ENCODE measurements around the gene ARPC1B. TPM values are rescaled to one million over a fixed set of nuclear protein-coding genes. Genes with fewer than 3 reads are reported as not detected.

ARPC1B gene
- total and polyA plus RNA-seq, 2 of the 4 experiments (the other 2 are of a cell fraction) = 351 to 488 TPM

DNA sequence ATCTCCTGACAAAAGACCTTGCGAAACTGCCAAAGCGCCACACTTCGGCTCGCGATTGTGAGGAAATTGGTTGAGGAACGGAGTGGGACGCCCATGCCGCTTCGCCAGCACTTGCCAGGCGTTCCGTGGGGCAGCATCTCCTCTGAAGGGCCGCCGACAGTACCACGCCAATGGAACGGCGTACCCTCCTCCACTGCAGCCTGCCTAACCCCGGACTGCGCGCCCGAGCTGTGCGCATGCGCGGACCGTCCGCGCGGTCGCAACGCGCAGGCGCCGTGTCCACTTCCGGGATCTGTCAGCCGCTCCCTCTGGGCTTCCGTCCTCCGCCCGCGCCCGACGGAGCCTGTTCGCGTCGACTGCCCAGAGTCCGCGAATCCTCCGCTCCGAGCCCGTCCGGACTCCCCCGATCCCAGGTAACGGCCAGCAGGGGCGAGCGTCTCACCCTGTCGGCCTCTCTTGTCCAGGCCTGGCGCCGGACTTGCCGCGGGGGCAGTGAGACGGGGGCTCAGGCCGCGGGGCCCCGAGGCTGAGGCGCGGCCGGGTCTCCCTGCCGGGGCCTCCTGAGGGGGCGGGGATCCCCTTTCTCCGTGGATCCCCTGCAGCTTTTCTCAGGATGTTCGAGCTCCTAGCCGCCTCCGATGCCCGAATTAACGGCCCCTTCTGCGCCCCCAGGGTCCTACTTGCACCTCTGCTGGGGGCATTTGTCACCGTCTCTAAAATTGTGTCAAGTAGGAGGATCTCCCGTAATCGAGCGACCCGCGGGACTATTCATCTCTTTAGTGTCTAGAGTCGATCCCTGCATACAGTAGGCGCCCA is 48.7 kb upstream of the ARPC1B start, which contains the start of gene ARPC1A:
Gene ARPC1A (plus strand): TSS at position 307 of the 816 bp plus-strand sequence. CDS start 7,456 bp downstream, outside the sequence.
- H3K9me3 ChIP-seq (ENCODE audit: control insufficient read depth, insufficient read depth, low read length) = no peaks in the 10 kb centered on the region
- CTCF ChIA-PET = interaction anchor here (0.6 kb wide), 1 partner anchor 10 kb away, joined by 7 read pairs; no protein-coding TSS in a partner anchor
- peak; percentile 91 for DNase-seq
- H3K36me3 ChIP-seq (ENCODE audit: control insufficient read depth, insufficient read depth, low read length) = no peaks in the 10 kb centered on the region
- peak within 1 kb of the TSS; percentile 95 for H4K91ac ChIP-seq (ENCODE audit: insufficient read depth, low read depth, low read length)
- 0 out of 2 replicates have a peak within 1 kb of the TSS, but pooled peaks have one; percentile 73 for H2BK120ac ChIP-seq (ENCODE audit: low read depth, low read length)
- peak within 1 kb of the TSS; percentile 82 for H2BK5ac ChIP-seq (ENCODE audit: low read depth, low read length, poor library complexity, severe bottlenecking)
- H3K23ac ChIP-seq (ENCODE audit: low read depth, low read length) = peak within 1 kb of the TSS; percentile 100
- peak within 1 kb of the TSS; percentile 97 for H2AFZ ChIP-seq (replicated peaks; ENCODE audit: low read length, poor library complexity)
- H4K5ac ChIP-seq (ENCODE audit: low read depth, low read length) = peak within 1 kb of the TSS; percentile 92
- peak within 1 kb of the TSS; percentile 94 for H3K4me2 ChIP-seq (ENCODE audit: low read depth, low read length)
- H2BK15ac ChIP-seq (ENCODE audit: low read depth, low read length) = no peak within 1 kb of the TSS
- peak within 1 kb of the TSS; percentile 96 for H2AK9ac ChIP-seq (replicated peaks; ENCODE audit: low read depth, low read length, poor library complexity)
- H3K14ac ChIP-seq (replicated peaks; ENCODE audit: low read depth, low read length) = peak within 1 kb of the TSS; percentile 100
- peaks cover 18% of the 10 kb centered on the region for H4K20me1 ChIP-seq (ENCODE audit: insufficient read depth, low read length)
- no peaks in the 10 kb centered on the region for H3K27me3 ChIP-seq (ENCODE audit: control insufficient read depth, insufficient read depth, low read length)
- intact Hi-C loops (cut with micrococcal nuclease) = loop anchor here (5.0 kb wide), 2 partner anchors 183 to 283 kb away; partner anchors contain the start of gene SMURF1
- H2BK20ac ChIP-seq (ENCODE audit: low read depth, low read length) = no peak within 1 kb of the TSS
- 0% methylated on average over 16 of the region's 82 CpGs; no CpG with 5 or more reads in 1 of the 2 experiments for WGBS, 2 experiments (ENCODE audit: extremely low coverage in 2 of 2, insufficient read length in 1 of 2)
- dilution Hi-C loops (cut with HindIII; ENCODE audit: low sequenced_read_pairs, unreplicated experiment) = no loop called here
- H3K18ac ChIP-seq (ENCODE audit: low read depth, low read length) = peak within 1 kb of the TSS; percentile 56
- peak within 1 kb of the TSS; percentile 86 for H3K27ac ChIP-seq (ENCODE audit: insufficient read depth, low read length)
- peak within 1 kb of the TSS; percentile 85 for H2AK5ac ChIP-seq (ENCODE audit: low read depth, low read length)
- H3K4me3 ChIP-seq (ENCODE audit: insufficient read depth, low read depth, low read length) = peak within 1 kb of the TSS; percentile 82
- H3K4ac ChIP-seq (ENCODE audit: low read depth, low read length) = peak within 1 kb of the TSS; percentile 100
- 0 out of 2 replicates have a peak, but pooled peaks cover 3% of the 10 kb centered on the region for H3K9me1 ChIP-seq (ENCODE audit: insufficient read depth, low read length)
- in situ Hi-C loops (cut with MboI; ENCODE audit: low sequenced_read_pairs) = no loop called here
- POLR2A ChIA-PET (ENCODE audit: unreplicated experiment) = interaction anchor here (0.6 to 0.9 kb wide), 2 partner anchors 20 to 184 kb away, joined by 3 to 6 read pairs; no protein-coding TSS in a partner anchor
- H3K79me1 ChIP-seq (ENCODE audit: low read depth in 1 of 2, low read length in 2 of 2) = peaks cover 9 to 30% of the 10 kb centered on the region in 2 experiments; a peak in 3 of 4 replicates
- H4K8ac ChIP-seq (ENCODE audit: low read depth in 2 of 2, low read length in 2 of 2) = peak within 1 kb of the TSS; percentile 84 to 100
- peak within 1 kb of the TSS; percentile 79 for H3K56ac ChIP-seq (ENCODE audit: extremely low read depth, insufficient read depth, low read length)
- H3K4me1 ChIP-seq (ENCODE audit: control insufficient read depth, insufficient read depth, low read length) = 0 out of 2 replicates have a peak, but pooled peaks cover 2% of the 10 kb centered on the region
- ATAC-seq (ENCODE audit: low read depth) = peak; percentile 94
- peak within 1 kb of the TSS; percentile 88 for H3K9ac ChIP-seq (ENCODE audit: low read depth, low read length)
- BruUV-seq (replicated peaks) = no TSS peak
- TF ChIP-seq SMC3 (IDR thresholded peaks at IDR 0.05; ENCODE audit: low read depth, low read length) = 0 out of 2 replicates have a peak, but pooled peaks have one; percentile 7
- TF ChIP-seq RAD21 (IDR thresholded peaks at IDR 0.05; ENCODE audit: low read length) = peak; percentile 36
- TF ChIP-seq CEBPB (IDR thresholded peaks at IDR 0.05; ENCODE audit: low read depth, low read length) = peak; percentile 12; the same call in 1 of the 2 replicates
- no peak; the same call in 1 of the 2 replicates for TF ChIP-seq NFE2L2 (IDR thresholded peaks at IDR 0.05; ENCODE audit: low read depth, low read length)
- TF ChIP-seq MAFK (IDR thresholded peaks at IDR 0.05; ENCODE audit: low read depth, low read length) = no peak
- TF ChIP-seq BHLHE40 (IDR thresholded peaks at IDR 0.05; ENCODE audit: low read depth, low read length) = no peak
- TF ChIP-seq, protein P1, sequence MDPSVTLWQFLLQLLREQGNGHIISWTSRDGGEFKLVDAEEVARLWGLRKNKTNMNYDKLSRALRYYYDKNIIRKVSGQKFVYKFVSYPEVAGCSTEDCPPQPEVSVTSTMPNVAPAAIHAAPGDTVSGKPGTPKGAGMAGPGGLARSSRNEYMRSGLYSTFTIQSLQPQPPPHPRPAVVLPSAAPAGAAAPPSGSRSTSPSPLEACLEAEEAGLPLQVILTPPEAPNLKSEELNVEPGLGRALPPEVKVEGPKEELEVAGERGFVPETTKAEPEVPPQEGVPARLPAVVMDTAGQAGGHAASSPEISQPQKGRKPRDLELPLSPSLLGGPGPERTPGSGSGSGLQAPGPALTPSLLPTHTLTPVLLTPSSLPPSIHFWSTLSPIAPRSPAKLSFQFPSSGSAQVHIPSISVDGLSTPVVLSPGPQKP (IDR thresholded peaks at IDR 0.05; ENCODE audit: borderline replicate concordance, low read depth, low read length) = no peak
- TF ChIP-seq RFX5 (IDR thresholded peaks at IDR 0.05; ENCODE audit: low read depth, low read length) = no peak
- peak; percentile 75 for TF ChIP-seq POLR2A (IDR thresholded peaks at IDR 0.05; ENCODE audit: low read depth, low read length)
- no peak for TF ChIP-seq MXI1 (IDR thresholded peaks at IDR 0.05; ENCODE audit: borderline replicate concordance, low read depth, low read length)
- 0 out of 2 replicates have a peak, but pooled peaks have one; percentile 14 for TF ChIP-seq FOS (IDR thresholded peaks at IDR 0.05; ENCODE audit: low read depth, low read length)
- peak; percentile 64; the same call in 1 of the 2 replicates for TF ChIP-seq MAZ (IDR thresholded peaks at IDR 0.05; ENCODE audit: borderline replicate concordance, low read depth, low read length)
- TF ChIP-seq RCOR1 (IDR thresholded peaks at IDR 0.05; ENCODE audit: insufficient replicate concordance, low read length) = peak; percentile 29
- TF ChIP-seq, protein P2, sequence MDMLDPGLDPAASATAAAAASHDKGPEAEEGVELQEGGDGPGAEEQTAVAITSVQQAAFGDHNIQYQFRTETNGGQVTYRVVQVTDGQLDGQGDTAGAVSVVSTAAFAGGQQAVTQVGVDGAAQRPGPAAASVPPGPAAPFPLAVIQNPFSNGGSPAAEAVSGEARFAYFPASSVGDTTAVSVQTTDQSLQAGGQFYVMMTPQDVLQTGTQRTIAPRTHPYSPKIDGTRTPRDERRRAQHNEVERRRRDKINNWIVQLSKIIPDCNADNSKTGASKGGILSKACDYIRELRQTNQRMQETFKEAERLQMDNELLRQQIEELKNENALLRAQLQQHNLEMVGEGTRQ (IDR thresholded peaks at IDR 0.05; ENCODE audit: low read depth, low read length) = no peak
- no peak for TF ChIP-seq CHD1 (IDR thresholded peaks at IDR 0.05; ENCODE audit: low read depth, low read length)
